ENCODE results near the gene OR1I1.
"Not testable (repeated sequence)": the region's sequence is repeated elsewhere in the genome, so short reads cannot be mapped to it uniquely, and the experiment has no call there.

The OR1I1 gene

GRCh38 chr19:15075806-15076205, 6.2 kb upstream of the OR1I1 start:
- TF ChIP-seq POLR2A (IDR thresholded peaks at IDR 0.05; ENCODE audit: low read length) (no peak), GATA1 (IDR thresholded peaks at IDR 0.05; ENCODE audit: low read depth, low read length) (no peak)
- DNase-seq, result no peak

GRCh38 chr19:15080002-15080401, 2.0 kb upstream of the OR1I1 start:
- not testable (repeated sequence) for DNase-seq

GRCh38 chr19:15087182-15087581, 5.2 kb downstream of the OR1I1 start:
- DNase-seq, result no peak
- TF ChIP-seq POLR2A (IDR thresholded peaks at IDR 0.05; ENCODE audit: low read length), result no peak
- TF ChIP-seq GATA1 (IDR thresholded peaks at IDR 0.05; ENCODE audit: low read depth, low read length), result no peak

- TF ChIP-seq GATA1 (IDR thresholded peaks at IDR 0.05; ENCODE audit: low read depth, low read length) (no peak), POLR2A (IDR thresholded peaks at IDR 0.05; ENCODE audit: low read length) (no peak)
- peak; percentile 69 to 83 for DNase-seq
Measured at GRCh38 chr19:15091918-15092753, 10.1 kb downstream of the OR1I1 start.

GRCh38 chr19:15093001-15093400, 11.0 kb downstream of the OR1I1 start:
- no peak for DNase-seq
- TF ChIP-seq POLR2A (IDR thresholded peaks at IDR 0.05; ENCODE audit: low read length), result no peak
- no peak for TF ChIP-seq GATA1 (IDR thresholded peaks at IDR 0.05; ENCODE audit: low read depth, low read length)

GRCh38 chr19:15096223-15096622, 14.2 kb downstream of the OR1I1 start:
- no peak for DNase-seq
- TF ChIP-seq GATA1 (IDR thresholded peaks at IDR 0.05; ENCODE audit: low read depth, low read length), result no peak
- TF ChIP-seq POLR2A (IDR thresholded peaks at IDR 0.05; ENCODE audit: low read length), result no peak

GRCh38 chr19:15097980-15098379, 16.0 kb downstream of the OR1I1 start:
- DNase-seq, result not testable (repeated sequence)

GRCh38 chr19:15098460-15098859, 16.4 kb downstream of the OR1I1 start:
- DNase-seq, result no peak
- TF ChIP-seq POLR2A (IDR thresholded peaks at IDR 0.05; ENCODE audit: low read length) (no peak), GATA1 (IDR thresholded peaks at IDR 0.05; ENCODE audit: low read depth, low read length) (no peak)

GRCh38 chr19:15099017-15099582, 17.1 kb downstream of the OR1I1 start:
- DNase-seq, result no peak
- TF ChIP-seq POLR2A (IDR thresholded peaks at IDR 0.05; ENCODE audit: low read length) (no peak), GATA1 (IDR thresholded peaks at IDR 0.05; ENCODE audit: low read depth, low read length) (no peak)

- DNase-seq, result peak; percentile 57 to 69
- no peak for TF ChIP-seq POLR2A (IDR thresholded peaks at IDR 0.05; ENCODE audit: low read length)
- no peak for TF ChIP-seq GATA1 (IDR thresholded peaks at IDR 0.05; ENCODE audit: low read depth, low read length)
Measured at GRCh38 chr19:15101479-15102082, 19.6 kb downstream of the OR1I1 start.

GRCh38 chr19:15104003-15104402, 22.0 kb downstream of the OR1I1 start:
- TF ChIP-seq GATA1 (IDR thresholded peaks at IDR 0.05; ENCODE audit: low read depth, low read length), result no peak
- no peak for TF ChIP-seq POLR2A (IDR thresholded peaks at IDR 0.05; ENCODE audit: low read length)
- DNase-seq, result no peak

- no peak for DNase-seq
- TF ChIP-seq GATA1 (IDR thresholded peaks at IDR 0.05; ENCODE audit: low read depth, low read length) (no peak), POLR2A (IDR thresholded peaks at IDR 0.05; ENCODE audit: low read length) (no peak)
Measured at GRCh38 chr19:15104411-15104810, 22.4 kb downstream of the OR1I1 start.

- no peak for TF ChIP-seq GATA1 (IDR thresholded peaks at IDR 0.05; ENCODE audit: low read depth, low read length)
- no peak for TF ChIP-seq POLR2A (IDR thresholded peaks at IDR 0.05; ENCODE audit: low read length)
- no peak for DNase-seq
Measured at GRCh38 chr19:15105044-15105443, 23.0 kb downstream of the OR1I1 start.

- no peak for DNase-seq
- TF ChIP-seq GATA1 (IDR thresholded peaks at IDR 0.05; ENCODE audit: low read depth, low read length), result no peak
- no peak for TF ChIP-seq POLR2A (IDR thresholded peaks at IDR 0.05; ENCODE audit: low read length)
Measured at GRCh38 chr19:15107061-15108010, 25.3 kb downstream of the OR1I1 start, which contains the start of gene SYDE1. Gene SYDE1 (plus strand): TSS chr19:15107401. CDS start chr19:15107434, 33 bp downstream.

Data from erythroblast (primary cell).